Gastroesophageal sphincter (tissue), 4 donors: Measurements from ENCODE around the gene PDE4B. TPM values are rescaled to one million over a fixed set of nuclear protein-coding genes. Genes with fewer than 3 reads are reported as not detected.

Experiments
- ATAC-seq: fragments of 150-250 bp; one replicate; pipeline ENCODE4 v1.9.1; 2016; ENCODE audit warnings: mild to moderate bottlenecking, moderate library complexity
- H3K27ac ChIP-seq, 4 donors: fragments of 200-600 bp; sonication (generic) in 3 of 4; 1 replicate in 3 of 4; 2 replicates in 1 of 4; pipeline ENCODE4 v1.5.1; 2016 to 2019
- H3K27me3 ChIP-seq: fragments of 200-600 bp; sonication (generic); one replicate; pipeline ENCODE4 v1.5.1; 2019
- H3K36me3 ChIP-seq, 2 donors: fragments of 200-600 bp; sonication (generic); one replicate each; pipeline ENCODE4 v1.5.1; 2019; ENCODE audit warnings: control low read depth in 1 of 2
- H3K4me1 ChIP-seq, 3 donors: fragments of 200-600 bp; sonication (generic); 1 replicate in 2 of 3; 2 replicates in 1 of 3; pipeline ENCODE4 v1.5.1; 2016 to 2019; ENCODE audit warnings: control low read depth in 2 of 3
- H3K4me3 ChIP-seq, 2 donors: fragments of 200-600 bp; sonication (generic); one replicate each; pipeline ENCODE4 v1.5.1; 2019; ENCODE audit warnings: mild to moderate bottlenecking in 1 of 2, moderate library complexity in 1 of 2
- H3K9me3 ChIP-seq, 3 donors: fragments of 200-600 bp; sonication (generic); one replicate each; pipeline ENCODE4 v1.5.1; 2017 to 2019; ENCODE audit warnings: control low read depth in 2 of 3
- EP300 ChIP-seq: sonication (generic); formaldehyde crosslinking; IDR thresholded peaks from one replicate; pipeline ENCODE4 v1.6.1; 2017; ENCODE audit warnings: antibody characterized with exemption, mild to moderate bottlenecking
- POLR2A ChIP-seq, 2 donors: fragments of 450-650 bp; IDR thresholded peaks; one replicate each; pipeline ENCODE4 v1.6.1; 2017; ENCODE audit warnings: antibody characterized with exemption in 2 of 2, mild to moderate bottlenecking in 2 of 2, moderate library complexity in 1 of 2
- POLR2AphosphoS5 ChIP-seq: sonication (generic); formaldehyde crosslinking; IDR thresholded peaks from one replicate; pipeline ENCODE4 v1.6.1; 2017; ENCODE audit warnings: antibody characterized with exemption
- WGBS, 2 donors: methylation state at CpG; one replicate each; pipeline ENCODE4 v1.1.5; 2018; ENCODE audit warnings: low coverage in 1 of 2; 5-methylcytosine and 5-hydroxymethylcytosine counted together
- total RNA-seq, 4 donors: library from RNA; depleted of rRNA; stranded (reverse); fragments of >200 nt; gene quantifications; one replicate each; pipeline ENCODE4 v1.1.0, GENCODE V29; 2016
- TF ChIP-seq, protein P1 (sequence below), 4 experiments: fragments of 200-600 bp in 2 of 4; fragments of 450-650 bp in 2 of 4; sonication (generic) in 1 of 4; IDR thresholded peaks; one replicate each; pipeline ENCODE4 v1.5.1; 2017 to 2019; ENCODE audit warnings: antibody characterized with exemption in 4 of 4, mild to moderate bottlenecking in 2 of 4, moderate library complexity in 2 of 4

The PDE4B gene
- total RNA-seq, 4 donors from 2014 or later: 5.9 to 16.2 (median 8.8) TPM

DNA sequence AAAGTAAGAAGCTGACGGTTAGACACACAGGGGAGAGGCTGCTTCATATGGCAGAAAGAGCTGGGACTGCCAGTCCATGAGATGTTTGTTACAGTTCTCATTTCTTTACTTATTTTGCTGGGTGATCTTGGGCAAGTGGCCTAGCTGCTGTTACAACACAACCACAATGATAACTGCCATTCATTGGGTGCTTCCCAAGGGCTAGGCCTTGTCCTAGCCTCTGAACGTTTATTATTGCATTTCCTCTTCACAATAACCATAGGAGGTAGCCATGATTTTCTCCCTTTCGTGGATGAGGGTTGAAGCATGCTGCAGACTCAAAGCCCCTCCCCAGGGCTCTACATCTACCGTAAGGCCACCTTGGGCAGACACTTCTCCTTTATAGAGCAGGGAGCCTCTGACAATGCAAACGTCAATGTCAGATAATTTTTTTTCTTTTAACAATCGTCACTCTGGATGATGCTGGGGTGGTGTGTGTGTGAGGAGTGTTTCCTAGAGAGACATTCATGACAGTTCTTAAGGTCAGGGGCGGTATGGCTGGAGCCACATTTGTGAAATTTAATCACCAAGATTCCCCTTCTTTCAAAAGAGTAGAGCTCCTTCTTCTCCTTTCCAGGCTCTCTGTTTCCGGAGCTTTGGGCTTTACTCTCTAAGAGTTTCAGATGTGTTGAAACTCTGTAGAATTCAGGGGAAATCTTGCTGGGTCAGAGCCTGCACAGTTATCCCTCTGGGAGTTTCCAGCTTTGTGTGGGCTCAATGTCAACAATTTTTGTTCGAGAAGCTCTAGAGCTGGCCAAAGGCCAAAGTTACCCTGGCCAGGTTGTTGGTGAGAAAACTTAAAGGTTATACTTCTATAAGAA lies 602.7 kb downstream of the PDE4B start:
- peak overlapping the region in 2 of 4 donors; percentile 0 to 8 for H3K27ac ChIP-seq
- H3K4me3 ChIP-seq: no peak overlapping the region
- TF ChIP-seq POLR2AphosphoS5: no peak
- TF ChIP-seq POLR2A (IDR thresholded peaks at IDR 0.05): no peak
- TF ChIP-seq EP300: no peak
- TF ChIP-seq, protein P1, sequence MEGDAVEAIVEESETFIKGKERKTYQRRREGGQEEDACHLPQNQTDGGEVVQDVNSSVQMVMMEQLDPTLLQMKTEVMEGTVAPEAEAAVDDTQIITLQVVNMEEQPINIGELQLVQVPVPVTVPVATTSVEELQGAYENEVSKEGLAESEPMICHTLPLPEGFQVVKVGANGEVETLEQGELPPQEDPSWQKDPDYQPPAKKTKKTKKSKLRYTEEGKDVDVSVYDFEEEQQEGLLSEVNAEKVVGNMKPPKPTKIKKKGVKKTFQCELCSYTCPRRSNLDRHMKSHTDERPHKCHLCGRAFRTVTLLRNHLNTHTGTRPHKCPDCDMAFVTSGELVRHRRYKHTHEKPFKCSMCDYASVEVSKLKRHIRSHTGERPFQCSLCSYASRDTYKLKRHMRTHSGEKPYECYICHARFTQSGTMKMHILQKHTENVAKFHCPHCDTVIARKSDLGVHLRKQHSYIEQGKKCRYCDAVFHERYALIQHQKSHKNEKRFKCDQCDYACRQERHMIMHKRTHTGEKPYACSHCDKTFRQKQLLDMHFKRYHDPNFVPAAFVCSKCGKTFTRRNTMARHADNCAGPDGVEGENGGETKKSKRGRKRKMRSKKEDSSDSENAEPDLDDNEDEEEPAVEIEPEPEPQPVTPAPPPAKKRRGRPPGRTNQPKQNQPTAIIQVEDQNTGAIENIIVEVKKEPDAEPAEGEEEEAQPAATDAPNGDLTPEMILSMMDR (IDR thresholded peaks at IDR 0.05): no peak
- no peaks in the 10 kb centered on the region for H3K9me3 ChIP-seq
- ATAC-seq: peak; percentile 36
- no peaks in the 10 kb centered on the region for H3K27me3 ChIP-seq
- peaks cover 0 to 17% (median 0%) of the 10 kb centered on the region in 3 donors for H3K4me1 ChIP-seq
- no peaks in the 10 kb centered on the region for H3K36me3 ChIP-seq
- WGBS, 2 donors: 62 to 75% methylated on average over 7 of the region's 9 CpGs

DNA sequence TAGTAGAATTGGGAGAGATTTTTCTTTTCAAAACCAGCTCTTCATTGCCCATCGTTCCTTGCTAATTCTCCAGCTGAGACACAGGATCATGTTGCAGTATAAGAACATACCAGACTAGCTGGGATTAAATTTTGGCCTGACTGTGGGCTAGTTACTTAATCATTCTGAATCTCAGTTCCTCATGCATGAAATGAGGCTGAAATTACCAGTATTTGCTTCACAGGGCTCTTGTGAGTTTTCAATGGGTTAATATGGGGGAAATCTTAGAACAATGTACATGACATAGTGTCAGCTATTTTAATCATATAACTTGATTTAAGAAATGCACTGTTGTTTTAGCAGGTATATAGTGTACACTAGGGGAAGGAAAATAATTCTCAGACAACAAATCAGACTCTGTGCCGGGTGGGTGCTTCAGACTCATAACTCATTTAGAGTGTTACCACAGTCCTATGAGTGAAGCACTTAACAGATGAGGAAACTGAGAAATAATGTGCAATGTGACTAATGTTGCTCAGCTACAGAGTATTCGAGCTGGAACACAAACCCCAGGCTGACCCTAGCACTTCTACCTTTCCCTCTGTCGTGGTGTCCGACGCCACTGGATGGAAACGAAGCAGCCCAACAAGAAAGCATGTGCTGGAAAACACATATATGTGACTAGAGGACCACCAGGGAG lies 603.7 kb downstream of the PDE4B start:
- Histone ChIP-seq H3K27ac (peak overlapping the region in 2 of 4 donors; percentile 0 to 8), H3K4me1 (peaks cover 0 to 18% (median 0%) of the 10 kb centered on the region in 3 donors), H3K9me3 (no peaks in the 10 kb centered on the region), H3K36me3 (no peaks in the 10 kb centered on the region), H3K27me3 (no peaks in the 10 kb centered on the region), H3K4me3 (no peak overlapping the region)
- TF ChIP-seq EP300: no peak
- TF ChIP-seq, protein P1 (IDR thresholded peaks at IDR 0.05): no peak
- TF ChIP-seq POLR2A (IDR thresholded peaks at IDR 0.05): no peak
- TF ChIP-seq POLR2AphosphoS5: no peak
- ATAC-seq: peak; percentile 50
- 76 to 80% methylated on average over 3 to 7 of the region's 7 CpGs for WGBS, 2 donors

DNA sequence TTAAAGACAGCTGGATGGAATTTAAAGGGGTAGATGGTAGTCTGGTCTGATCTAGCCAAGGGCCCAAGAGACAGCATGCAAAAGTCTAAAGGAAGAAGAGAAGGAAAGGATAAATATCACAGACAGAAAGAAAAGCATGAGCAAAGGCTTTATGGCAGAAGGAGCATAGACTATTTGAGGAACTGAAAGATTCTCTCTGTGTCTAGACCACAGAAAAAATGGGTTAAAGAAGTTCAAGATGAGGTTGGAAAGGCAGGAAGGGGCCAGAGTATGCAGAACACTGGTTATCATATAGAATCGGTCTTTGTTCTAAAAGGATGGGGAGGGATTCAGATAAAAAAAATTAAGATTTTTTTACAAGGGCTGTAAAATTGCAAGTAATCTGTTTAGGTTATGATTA lies 604.5 kb downstream of the PDE4B start:
- Histone ChIP-seq H3K4me3 (no peak overlapping the region), H3K36me3 (no peaks in the 10 kb centered on the region), H3K9me3 (no peaks in the 10 kb centered on the region), H3K27ac (no peak overlapping the region), H3K27me3 (no peaks in the 10 kb centered on the region), H3K4me1 (peaks cover 0 to 26% (median 0%) of the 10 kb centered on the region in 3 donors)
- no peak for ATAC-seq
- TF ChIP-seq, protein P1 (IDR thresholded peaks at IDR 0.05): no peak
- TF ChIP-seq POLR2AphosphoS5 (no peak), EP300 (no peak)
- WGBS, 2 donors: 86 to 88% methylated on average over 1 of the region's 1 CpG

DNA sequence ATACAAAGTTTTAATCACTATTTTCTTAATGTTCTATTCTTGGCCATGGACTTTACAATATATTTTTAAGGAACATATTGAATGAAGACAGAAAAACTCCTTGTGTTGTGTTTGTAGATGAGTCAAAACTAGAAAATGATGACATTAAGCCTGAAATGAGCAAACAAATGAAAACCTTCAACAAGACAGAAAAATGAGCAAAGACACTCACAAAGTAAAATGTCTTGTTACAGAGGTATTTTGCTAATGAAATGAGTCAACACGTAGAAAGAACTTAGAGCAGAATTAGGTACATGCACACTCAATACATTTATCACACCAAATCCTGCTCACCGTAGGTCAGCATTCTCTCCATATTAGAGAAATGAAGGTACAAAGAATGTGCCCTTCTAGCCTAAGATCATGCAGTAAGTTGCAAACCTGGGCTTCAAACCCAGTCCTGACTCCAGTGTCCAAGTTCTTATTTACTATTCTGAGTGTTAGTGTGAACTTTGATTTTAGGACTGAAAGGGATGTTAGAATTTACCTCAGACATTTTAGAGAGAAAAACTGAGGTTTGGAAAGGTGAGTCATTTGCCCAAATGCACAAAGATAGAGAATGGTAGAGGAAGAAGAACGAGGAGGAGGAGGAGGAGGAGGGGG lies 607.3 kb downstream of the PDE4B start:
- TF ChIP-seq POLR2A (IDR thresholded peaks at IDR 0.05): no peak
- TF ChIP-seq, protein P1 (IDR thresholded peaks at IDR 0.05): no peak
- TF ChIP-seq EP300: no peak
- no peak for TF ChIP-seq POLR2AphosphoS5
- H3K36me3 ChIP-seq: no peaks in the 10 kb centered on the region
- H3K27me3 ChIP-seq: no peaks in the 10 kb centered on the region
- WGBS, 2 donors: 72 to 88% methylated on average over 2 of the region's 3 CpGs
- H3K27ac ChIP-seq: no peak overlapping the region
- no peak overlapping the region for H3K4me3 ChIP-seq
- H3K4me1 ChIP-seq: peaks cover 0 to 36% (median 5%) of the 10 kb centered on the region in 3 donors
- no peaks in the 10 kb centered on the region for H3K9me3 ChIP-seq
- no peak for ATAC-seq
